ENCODE results near the gene EXOC3.

EXOC3 gene

DNA sequence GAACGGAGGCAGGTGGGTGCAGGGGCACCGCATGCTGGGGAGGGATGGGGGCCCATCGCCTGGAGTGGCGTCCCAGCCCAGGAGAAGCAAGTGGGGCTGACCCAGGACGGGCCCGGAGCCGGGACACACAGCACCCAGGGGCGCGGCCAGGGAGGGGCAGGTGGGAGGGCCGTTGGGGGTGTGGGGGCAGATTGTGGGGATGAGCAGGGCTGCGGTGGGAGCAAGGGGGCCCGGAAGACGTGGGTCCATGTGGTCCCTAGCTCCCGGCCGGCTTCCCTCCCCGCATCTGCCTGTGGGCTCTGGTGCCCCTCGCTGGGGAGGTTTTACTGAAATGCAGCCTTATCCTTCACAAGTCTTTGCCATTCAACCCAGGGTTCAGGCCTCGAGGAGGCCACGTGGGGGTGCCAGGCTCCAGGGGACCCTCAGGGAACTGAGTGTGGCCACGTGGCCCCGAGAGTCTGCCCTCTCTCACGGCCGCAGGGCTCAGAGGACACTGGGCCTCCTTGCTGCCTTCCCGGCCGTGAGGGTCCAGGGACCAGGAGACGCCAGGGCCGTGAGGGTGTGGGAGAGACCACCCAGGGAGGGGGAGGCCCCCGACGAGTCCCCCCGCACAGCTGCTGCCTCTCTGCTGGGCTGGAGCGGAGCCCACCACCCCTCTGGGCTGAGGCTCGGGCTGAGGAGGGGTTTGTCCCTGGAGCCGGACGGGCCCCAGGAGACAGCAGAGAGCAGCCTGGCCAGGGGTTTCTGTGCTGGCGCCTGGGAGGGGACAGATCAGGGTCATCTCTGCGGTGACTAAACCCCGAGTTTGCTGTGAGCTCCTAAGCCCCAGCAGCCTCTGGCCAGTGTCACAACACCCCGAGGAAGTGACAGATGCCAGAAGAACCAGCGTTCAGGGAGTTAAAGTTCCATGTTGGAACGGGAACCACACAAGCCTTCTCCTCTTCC, 46.0 kb downstream of the EXOC3 start:
- TF ChIP-seq SIN3A (IDR thresholded peaks at IDR 0.05; ENCODE audit: borderline replicate concordance, insufficient read depth, low read length), result no peak
- TF ChIP-seq, protein P1, sequence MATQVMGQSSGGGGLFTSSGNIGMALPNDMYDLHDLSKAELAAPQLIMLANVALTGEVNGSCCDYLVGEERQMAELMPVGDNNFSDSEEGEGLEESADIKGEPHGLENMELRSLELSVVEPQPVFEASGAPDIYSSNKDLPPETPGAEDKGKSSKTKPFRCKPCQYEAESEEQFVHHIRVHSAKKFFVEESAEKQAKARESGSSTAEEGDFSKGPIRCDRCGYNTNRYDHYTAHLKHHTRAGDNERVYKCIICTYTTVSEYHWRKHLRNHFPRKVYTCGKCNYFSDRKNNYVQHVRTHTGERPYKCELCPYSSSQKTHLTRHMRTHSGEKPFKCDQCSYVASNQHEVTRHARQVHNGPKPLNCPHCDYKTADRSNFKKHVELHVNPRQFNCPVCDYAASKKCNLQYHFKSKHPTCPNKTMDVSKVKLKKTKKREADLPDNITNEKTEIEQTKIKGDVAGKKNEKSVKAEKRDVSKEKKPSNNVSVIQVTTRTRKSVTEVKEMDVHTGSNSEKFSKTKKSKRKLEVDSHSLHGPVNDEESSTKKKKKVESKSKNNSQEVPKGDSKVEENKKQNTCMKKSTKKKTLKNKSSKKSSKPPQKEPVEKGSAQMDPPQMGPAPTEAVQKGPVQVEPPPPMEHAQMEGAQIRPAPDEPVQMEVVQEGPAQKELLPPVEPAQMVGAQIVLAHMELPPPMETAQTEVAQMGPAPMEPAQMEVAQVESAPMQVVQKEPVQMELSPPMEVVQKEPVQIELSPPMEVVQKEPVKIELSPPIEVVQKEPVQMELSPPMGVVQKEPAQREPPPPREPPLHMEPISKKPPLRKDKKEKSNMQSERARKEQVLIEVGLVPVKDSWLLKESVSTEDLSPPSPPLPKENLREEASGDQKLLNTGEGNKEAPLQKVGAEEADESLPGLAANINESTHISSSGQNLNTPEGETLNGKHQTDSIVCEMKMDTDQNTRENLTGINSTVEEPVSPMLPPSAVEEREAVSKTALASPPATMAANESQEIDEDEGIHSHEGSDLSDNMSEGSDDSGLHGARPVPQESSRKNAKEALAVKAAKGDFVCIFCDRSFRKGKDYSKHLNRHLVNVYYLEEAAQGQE (IDR thresholded peaks at IDR 0.05; ENCODE audit: insufficient read depth in 1 of 2, low read depth in 2 of 2, low read length in 2 of 2), result no peak
- no peak for TF ChIP-seq TAF1 (IDR thresholded peaks at IDR 0.05; ENCODE audit: borderline replicate concordance, insufficient read depth, low read length)
- no peak for TF ChIP-seq POLR2AphosphoS5 (IDR thresholded peaks at IDR 0.05; ENCODE audit: low read depth, low read length)
- TF ChIP-seq FOXP2 (optimal IDR thresholded peaks at IDR 0.05; ENCODE audit: borderline replicate concordance, extremely low read depth, extremely low read length, insufficient read depth), result no peak

DNA sequence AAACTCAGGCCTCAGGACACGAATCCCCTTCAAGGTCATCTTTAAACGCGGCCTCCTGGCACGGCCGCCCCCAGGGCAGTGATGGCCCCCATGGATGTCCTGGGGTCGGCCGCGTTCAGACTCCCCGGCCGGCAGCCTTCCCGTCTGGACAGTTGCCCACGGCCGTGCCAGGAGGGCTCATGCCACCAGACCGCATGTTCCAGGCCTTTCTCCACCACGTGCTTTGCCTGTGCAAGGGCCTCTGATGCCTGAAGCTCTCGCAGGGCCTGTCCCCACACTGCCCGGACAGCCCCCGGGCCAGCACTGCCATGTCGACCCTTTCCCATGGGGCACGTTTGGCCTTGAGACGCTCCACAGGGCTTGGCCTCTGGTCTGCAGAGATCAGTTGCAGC, 46.7 kb downstream of the EXOC3 start:
- TF ChIP-seq TAF1 (IDR thresholded peaks at IDR 0.05; ENCODE audit: borderline replicate concordance, insufficient read depth, low read length), result no peak
- no peak for TF ChIP-seq POLR2AphosphoS5 (IDR thresholded peaks at IDR 0.05; ENCODE audit: low read depth, low read length)
- TF ChIP-seq, protein P1 (IDR thresholded peaks at IDR 0.05; ENCODE audit: insufficient read depth in 1 of 2, low read depth in 2 of 2, low read length in 2 of 2), result no peak
- no peak for TF ChIP-seq FOXP2 (optimal IDR thresholded peaks at IDR 0.05; ENCODE audit: borderline replicate concordance, extremely low read depth, extremely low read length, insufficient read depth)
- TF ChIP-seq SIN3A (IDR thresholded peaks at IDR 0.05; ENCODE audit: borderline replicate concordance, insufficient read depth, low read length), result no peak

DNA sequence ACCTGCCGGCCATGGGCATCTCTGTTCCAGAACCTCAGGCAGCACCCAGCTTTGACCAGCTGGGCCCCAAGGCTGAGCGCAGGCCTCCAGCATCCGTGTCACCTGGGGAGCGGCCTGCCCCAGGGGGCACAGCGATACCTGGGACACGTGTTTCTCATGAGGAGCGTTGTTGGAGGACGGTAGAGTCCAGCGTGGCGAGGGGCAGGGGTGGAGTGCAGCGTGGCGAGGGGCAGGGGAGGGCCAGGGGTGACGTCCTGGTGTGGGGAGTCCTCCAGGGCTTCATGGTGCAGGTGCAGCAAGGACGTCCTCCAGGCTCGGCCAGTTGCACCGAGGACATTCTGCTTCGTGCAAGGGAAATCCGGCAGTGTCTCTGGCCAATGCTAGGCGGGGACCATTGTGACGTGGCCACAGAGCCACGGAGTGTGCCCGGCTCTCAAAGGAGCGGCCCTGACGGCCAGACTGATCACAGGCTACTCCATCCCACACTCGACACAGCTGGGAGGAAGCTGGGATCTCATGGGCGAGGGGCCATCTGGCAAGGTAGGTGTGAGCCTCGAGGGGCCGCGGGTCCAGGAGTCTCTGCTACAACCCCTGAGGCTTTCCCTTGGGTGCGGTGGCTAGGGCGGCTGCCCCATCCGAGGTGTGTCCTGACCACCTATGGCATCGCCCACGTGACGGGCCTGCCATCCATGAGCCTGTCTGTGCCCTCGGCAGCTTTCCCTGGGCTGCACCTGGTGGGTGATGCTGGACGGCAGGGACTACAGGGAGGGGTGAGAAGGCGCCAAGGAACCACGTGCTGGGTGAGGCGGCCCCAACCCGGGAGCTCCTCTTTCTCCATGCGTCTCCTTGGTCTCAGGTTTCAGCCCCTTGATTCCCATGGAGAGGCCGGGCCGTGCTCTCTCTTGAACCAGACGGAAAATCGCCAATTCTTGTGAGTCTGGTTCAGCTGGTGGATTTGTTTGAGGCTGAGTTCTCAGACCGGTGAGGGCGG, 47.4 kb downstream of the EXOC3 start:
- TF ChIP-seq POLR2AphosphoS5 (IDR thresholded peaks at IDR 0.05; ENCODE audit: low read depth, low read length) (no peak), TAF1 (IDR thresholded peaks at IDR 0.05; ENCODE audit: borderline replicate concordance, insufficient read depth, low read length) (no peak), FOXP2 (optimal IDR thresholded peaks at IDR 0.05; ENCODE audit: borderline replicate concordance, extremely low read depth, extremely low read length, insufficient read depth) (no peak), SIN3A (IDR thresholded peaks at IDR 0.05; ENCODE audit: borderline replicate concordance, insufficient read depth, low read length) (no peak)
- TF ChIP-seq, protein P1 (IDR thresholded peaks at IDR 0.05; ENCODE audit: insufficient read depth in 1 of 2, low read depth in 2 of 2, low read length in 2 of 2), result no peak

DNA sequence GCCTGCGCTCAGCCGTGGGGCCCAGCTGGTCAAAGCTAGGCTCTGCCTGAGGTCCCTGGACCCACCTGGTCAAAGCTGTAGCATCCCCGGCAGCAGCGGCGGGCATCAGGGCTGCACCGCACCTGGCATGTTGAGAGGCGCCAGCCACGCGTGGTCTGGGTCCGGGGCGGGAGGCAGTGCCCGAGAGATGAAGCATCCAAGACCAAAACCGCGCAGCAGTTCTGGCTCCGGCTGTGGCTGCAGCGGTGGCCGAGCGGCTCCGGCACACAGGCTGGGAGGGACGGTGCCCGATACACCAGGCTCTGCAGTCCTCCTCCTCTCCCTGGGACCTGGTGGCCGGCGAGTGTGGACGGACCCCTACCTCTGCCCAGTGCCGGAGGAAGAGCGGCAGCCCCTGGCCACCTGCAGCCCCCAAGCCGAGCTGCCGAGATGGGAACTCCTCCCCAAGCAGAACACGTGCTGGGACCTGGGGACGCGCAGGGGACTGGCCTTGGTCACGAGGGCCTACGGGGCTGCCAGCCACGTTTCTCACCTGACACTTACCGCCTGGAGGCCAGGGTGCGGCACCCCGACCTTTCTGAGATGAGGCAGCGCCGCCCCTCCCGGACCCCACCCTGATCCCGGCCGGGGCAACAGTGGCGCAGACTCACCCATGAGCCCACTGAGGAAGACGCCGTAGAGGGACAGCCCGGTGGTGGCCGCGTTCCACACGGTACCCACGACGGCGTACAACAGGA, 48.3 kb downstream of the EXOC3 start:
- TF ChIP-seq POLR2AphosphoS5 (IDR thresholded peaks at IDR 0.05; ENCODE audit: low read depth, low read length) (no peak), FOXP2 (optimal IDR thresholded peaks at IDR 0.05; ENCODE audit: borderline replicate concordance, extremely low read depth, extremely low read length, insufficient read depth) (no peak), SIN3A (IDR thresholded peaks at IDR 0.05; ENCODE audit: borderline replicate concordance, insufficient read depth, low read length) (no peak), TAF1 (IDR thresholded peaks at IDR 0.05; ENCODE audit: borderline replicate concordance, insufficient read depth, low read length) (no peak)
- TF ChIP-seq, protein P1 (IDR thresholded peaks at IDR 0.05; ENCODE audit: insufficient read depth in 1 of 2, low read depth in 2 of 2, low read length in 2 of 2), result no peak

Data from PFSK-1 (cell line).